WTC11 (cell line): ENCODE results near the gene ZSWIM2.

Experiments
- EMX1 ChIP-seq: fragments of 250-450 bp; sonication (Bioruptor Pico); IDR thresholded peaks from 2 replicates; pipeline ENCODE4 v1.8.0; 2021; ENCODE audit warnings: mild to moderate bottlenecking
- ESRRA ChIP-seq: sonication (generic); formaldehyde crosslinking; IDR thresholded peaks from 2 replicates; pipeline ENCODE4 v1.8.1; 2022; ENCODE audit warnings: mild to moderate bottlenecking, missing genetic modification reagents, borderline replicate concordance
- NR2C2 ChIP-seq: sonication (generic); formaldehyde crosslinking; IDR thresholded peaks from 2 replicates; pipeline ENCODE4 v1.8.0; 2022; ENCODE audit warnings: mild to moderate bottlenecking, missing genetic modification reagents
- RELA ChIP-seq: sonication (generic); formaldehyde crosslinking; IDR thresholded peaks from 2 replicates; pipeline ENCODE4 v1.8.1; 2022; ENCODE audit warnings: missing genetic modification reagents, mild to moderate bottlenecking, borderline replicate concordance
- TF ChIP-seq, protein P1 (sequence below): fragments of 200-600 bp; IDR thresholded peaks from 2 replicates; pipeline ENCODE4 v1.8.0; 2022; ENCODE audit warnings: antibody characterized with exemption
- TF ChIP-seq, protein P2 (sequence below): sonication (generic); formaldehyde crosslinking; IDR thresholded peaks from 2 replicates; pipeline ENCODE4 v1.8.0; 2022; ENCODE audit warnings: missing genetic modification reagents
- TF ChIP-seq, protein P3 (sequence below): sonication (generic); formaldehyde crosslinking; IDR thresholded peaks from 2 replicates; pipeline ENCODE4 v1.8.1; 2023; ENCODE audit warnings: mild to moderate bottlenecking, missing genetic modification reagents
- TF ChIP-seq, protein P4 (sequence below): sonication (generic); formaldehyde crosslinking; IDR thresholded peaks from 2 replicates; pipeline ENCODE4 v1.8.0; 2022; ENCODE audit warnings: mild to moderate bottlenecking, missing genetic modification reagents

DNA sequence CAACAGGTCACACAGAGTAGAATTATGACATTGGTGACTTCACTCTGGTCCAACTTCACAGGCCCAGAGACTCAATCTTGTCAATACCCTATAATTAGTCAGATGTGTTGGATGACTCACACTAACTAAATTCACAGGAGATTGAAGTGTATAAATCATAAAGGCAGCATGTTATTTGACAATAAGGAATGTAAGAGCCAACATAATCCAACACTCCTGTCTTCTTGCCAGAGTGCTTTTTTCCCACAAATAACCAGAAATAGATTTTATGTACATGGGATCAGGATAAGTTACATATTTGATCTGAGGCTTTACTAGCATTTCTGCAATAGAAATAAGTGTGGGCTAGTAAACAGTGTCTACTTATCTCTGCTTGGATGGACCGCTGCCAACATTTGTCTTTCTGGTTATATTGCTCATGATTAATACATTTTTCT is 42.2 kb upstream of the ZSWIM2 start:
- TF ChIP-seq, protein P1, sequence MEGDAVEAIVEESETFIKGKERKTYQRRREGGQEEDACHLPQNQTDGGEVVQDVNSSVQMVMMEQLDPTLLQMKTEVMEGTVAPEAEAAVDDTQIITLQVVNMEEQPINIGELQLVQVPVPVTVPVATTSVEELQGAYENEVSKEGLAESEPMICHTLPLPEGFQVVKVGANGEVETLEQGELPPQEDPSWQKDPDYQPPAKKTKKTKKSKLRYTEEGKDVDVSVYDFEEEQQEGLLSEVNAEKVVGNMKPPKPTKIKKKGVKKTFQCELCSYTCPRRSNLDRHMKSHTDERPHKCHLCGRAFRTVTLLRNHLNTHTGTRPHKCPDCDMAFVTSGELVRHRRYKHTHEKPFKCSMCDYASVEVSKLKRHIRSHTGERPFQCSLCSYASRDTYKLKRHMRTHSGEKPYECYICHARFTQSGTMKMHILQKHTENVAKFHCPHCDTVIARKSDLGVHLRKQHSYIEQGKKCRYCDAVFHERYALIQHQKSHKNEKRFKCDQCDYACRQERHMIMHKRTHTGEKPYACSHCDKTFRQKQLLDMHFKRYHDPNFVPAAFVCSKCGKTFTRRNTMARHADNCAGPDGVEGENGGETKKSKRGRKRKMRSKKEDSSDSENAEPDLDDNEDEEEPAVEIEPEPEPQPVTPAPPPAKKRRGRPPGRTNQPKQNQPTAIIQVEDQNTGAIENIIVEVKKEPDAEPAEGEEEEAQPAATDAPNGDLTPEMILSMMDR = no peak
- no peak for TF ChIP-seq ESRRA (CRISPR knock-in tag)
- TF ChIP-seq, protein P2, sequence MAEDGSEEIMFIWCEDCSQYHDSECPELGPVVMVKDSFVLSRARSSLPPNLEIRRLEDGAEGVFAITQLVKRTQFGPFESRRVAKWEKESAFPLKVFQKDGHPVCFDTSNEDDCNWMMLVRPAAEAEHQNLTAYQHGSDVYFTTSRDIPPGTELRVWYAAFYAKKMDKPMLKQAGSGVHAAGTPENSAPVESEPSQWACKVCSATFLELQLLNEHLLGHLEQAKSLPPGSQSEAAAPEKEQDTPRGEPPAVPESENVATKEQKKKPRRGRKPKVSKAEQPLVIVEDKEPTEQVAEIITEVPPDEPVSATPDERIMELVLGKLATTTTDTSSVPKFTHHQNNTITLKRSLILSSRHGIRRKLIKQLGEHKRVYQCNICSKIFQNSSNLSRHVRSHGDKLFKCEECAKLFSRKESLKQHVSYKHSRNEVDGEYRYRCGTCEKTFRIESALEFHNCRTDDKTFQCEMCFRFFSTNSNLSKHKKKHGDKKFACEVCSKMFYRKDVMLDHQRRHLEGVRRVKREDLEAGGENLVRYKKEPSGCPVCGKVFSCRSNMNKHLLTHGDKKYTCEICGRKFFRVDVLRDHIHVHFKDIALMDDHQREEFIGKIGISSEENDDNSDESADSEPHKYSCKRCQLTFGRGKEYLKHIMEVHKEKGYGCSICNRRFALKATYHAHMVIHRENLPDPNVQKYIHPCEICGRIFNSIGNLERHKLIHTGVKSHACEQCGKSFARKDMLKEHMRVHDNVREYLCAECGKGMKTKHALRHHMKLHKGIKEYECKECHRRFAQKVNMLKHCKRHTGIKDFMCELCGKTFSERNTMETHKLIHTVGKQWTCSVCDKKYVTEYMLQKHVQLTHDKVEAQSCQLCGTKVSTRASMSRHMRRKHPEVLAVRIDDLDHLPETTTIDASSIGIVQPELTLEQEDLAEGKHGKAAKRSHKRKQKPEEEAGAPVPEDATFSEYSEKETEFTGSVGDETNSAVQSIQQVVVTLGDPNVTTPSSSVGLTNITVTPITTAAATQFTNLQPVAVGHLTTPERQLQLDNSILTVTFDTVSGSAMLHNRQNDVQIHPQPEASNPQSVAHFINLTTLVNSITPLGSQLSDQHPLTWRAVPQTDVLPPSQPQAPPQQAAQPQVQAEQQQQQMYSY (CRISPR knock-in tag) = no peak
- TF ChIP-seq NR2C2 (CRISPR knock-in tag) = no peak
- TF ChIP-seq EMX1 (CRISPR knock-in tag) = no peak
- TF ChIP-seq, protein P3, sequence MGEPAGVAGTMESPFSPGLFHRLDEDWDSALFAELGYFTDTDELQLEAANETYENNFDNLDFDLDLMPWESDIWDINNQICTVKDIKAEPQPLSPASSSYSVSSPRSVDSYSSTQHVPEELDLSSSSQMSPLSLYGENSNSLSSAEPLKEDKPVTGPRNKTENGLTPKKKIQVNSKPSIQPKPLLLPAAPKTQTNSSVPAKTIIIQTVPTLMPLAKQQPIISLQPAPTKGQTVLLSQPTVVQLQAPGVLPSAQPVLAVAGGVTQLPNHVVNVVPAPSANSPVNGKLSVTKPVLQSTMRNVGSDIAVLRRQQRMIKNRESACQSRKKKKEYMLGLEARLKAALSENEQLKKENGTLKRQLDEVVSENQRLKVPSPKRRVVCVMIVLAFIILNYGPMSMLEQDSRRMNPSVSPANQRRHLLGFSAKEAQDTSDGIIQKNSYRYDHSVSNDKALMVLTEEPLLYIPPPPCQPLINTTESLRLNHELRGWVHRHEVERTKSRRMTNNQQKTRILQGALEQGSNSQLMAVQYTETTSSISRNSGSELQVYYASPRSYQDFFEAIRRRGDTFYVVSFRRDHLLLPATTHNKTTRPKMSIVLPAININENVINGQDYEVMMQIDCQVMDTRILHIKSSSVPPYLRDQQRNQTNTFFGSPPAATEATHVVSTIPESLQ = no peak
- no peak for TF ChIP-seq RELA (CRISPR knock-in tag)
- TF ChIP-seq, protein P4, sequence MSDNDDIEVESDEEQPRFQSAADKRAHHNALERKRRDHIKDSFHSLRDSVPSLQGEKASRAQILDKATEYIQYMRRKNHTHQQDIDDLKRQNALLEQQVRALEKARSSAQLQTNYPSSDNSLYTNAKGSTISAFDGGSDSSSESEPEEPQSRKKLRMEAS (CRISPR knock-in tag) = no peak
